GM13976 (cell line): ENCODE data around the gene DUSP22.

ENCODE experiments used
- DNase-seq: peaks from one replicate; pipeline ENCODE4 v3.0.0; 2012; ENCODE audit warnings: low spot score
- CTCF ChIP-seq: IDR thresholded peaks from 2 replicates; pipeline ENCODE4 v1.5.1; 2012; ENCODE audit warnings: borderline replicate concordance, mild to moderate bottlenecking; ENCODE audit not compliant: insufficient read depth; ENCODE audit errors: extremely low read depth, missing control alignments, control extremely low read depth
- in situ Hi-C: fragments of 300-500 bp; cut with MboI; formaldehyde crosslinking; loops from one replicate; pipeline ENCODE4 v1.12.0; 2022; ENCODE audit warnings: low sequenced_read_pairs, mixed read lengths, inconsistent platforms; ENCODE audit not compliant: unreplicated experiment

Gene DUSP22

GRCh38 chr6:252775-253535 is 39.3 kb upstream of the DUSP22 start:
- in situ Hi-C loops: no loop called here
- no peak for DNase-seq
- TF ChIP-seq CTCF: no peak

- no peak for DNase-seq
- in situ Hi-C loops: no loop called here
- TF ChIP-seq CTCF: no peak
These were observed 38.3 kb upstream of the DUSP22 start for GRCh38 chr6:254016-254415.

GRCh38 chr6:255041-255750 is 37.1 kb upstream of the DUSP22 start:
- TF ChIP-seq CTCF: no peak
- no peak for DNase-seq
- in situ Hi-C loops: no loop called here

- no peak for DNase-seq
- in situ Hi-C loops: no loop called here
- no peak for TF ChIP-seq CTCF
These were observed 36.6 kb upstream of the DUSP22 start for GRCh38 chr6:255751-256083.

GRCh38 chr6:256169-256568 is 36.1 kb upstream of the DUSP22 start:
- no peak for DNase-seq
- TF ChIP-seq CTCF: no peak
- in situ Hi-C loops: no loop called here

GRCh38 chr6:257031-257725 is 35.1 kb upstream of the DUSP22 start:
- TF ChIP-seq CTCF: no peak
- DNase-seq: no peak
- in situ Hi-C loops: no loop called here
